ENCODE results near the gene AKAP10.
A peak's percentile ranks its signal among the peaks of the same experiment; 100 is the strongest.
"Not testable (repeated sequence)": the region's sequence is repeated elsewhere in the genome, so short reads cannot be mapped to it uniquely, and the experiment has no call there.

AKAP10 gene

GRCh38 chr17:19873346-19873745 lies 104.3 kb downstream of the AKAP10 start:
- DNase-seq (ENCODE audit: low read depth in 4 of 4, low spot score in 1 of 4): no peak

- no peak for DNase-seq (ENCODE audit: low read depth in 4 of 4, low spot score in 1 of 4)
Observed at GRCh38 chr17:19868079-19868395, 109.6 kb downstream of the AKAP10 start.

GRCh38 chr17:19867329-19868078 lies 110.1 kb downstream of the AKAP10 start, which contains the start of gene ULK2:
Gene ULK2, minus strand, starts transcription at chr17:19867936. Its CDS starts 519 bp downstream, at chr17:19867417.
- DNase-seq (ENCODE audit: low read depth in 4 of 4, low spot score in 1 of 4): peak in 2 of 4 experiments; percentile 25 to 49

- peak in 2 of 4 experiments; percentile 21 to 28 for DNase-seq (ENCODE audit: low read depth in 4 of 4, low spot score in 1 of 4)
Observed at GRCh38 chr17:19867079-19867328, 110.6 kb downstream of the AKAP10 start.

- DNase-seq (ENCODE audit: low read depth in 4 of 4, low spot score in 1 of 4): no peak
Observed at GRCh38 chr17:19865021-19865420, 112.6 kb downstream of the AKAP10 start.

- DNase-seq (ENCODE audit: low read depth in 4 of 4, low spot score in 1 of 4): not testable (repeated sequence)
Observed at GRCh38 chr17:19860647-19861177, 116.9 kb downstream of the AKAP10 start.

- no peak for DNase-seq (ENCODE audit: low read depth in 4 of 4, low spot score in 1 of 4)
Observed at GRCh38 chr17:19857640-19858039, 120.0 kb downstream of the AKAP10 start.

All from stimulated activated CD4-positive, alpha-beta T cell treated with anti-CD3 and anti-CD28 coated beads, Interleukin-1b, Interleukin-23, amount 100 ng/mL, for 24 hours (primary cell).